Pericardium fibroblast (primary cell): Measurements from ENCODE around the gene REV3L. TPM values are rescaled to one million over a fixed set of nuclear protein-coding genes. Genes with fewer than 3 reads are reported as not detected.

ENCODE experiments used
- total RNA-seq: library from RNA; depleted of rRNA; stranded (reverse); fragments of >200 nt; gene quantifications from 2 replicates; pipeline ENCODE4 v1.2.3, GENCODE V29; 2015

The REV3L gene, protein sequence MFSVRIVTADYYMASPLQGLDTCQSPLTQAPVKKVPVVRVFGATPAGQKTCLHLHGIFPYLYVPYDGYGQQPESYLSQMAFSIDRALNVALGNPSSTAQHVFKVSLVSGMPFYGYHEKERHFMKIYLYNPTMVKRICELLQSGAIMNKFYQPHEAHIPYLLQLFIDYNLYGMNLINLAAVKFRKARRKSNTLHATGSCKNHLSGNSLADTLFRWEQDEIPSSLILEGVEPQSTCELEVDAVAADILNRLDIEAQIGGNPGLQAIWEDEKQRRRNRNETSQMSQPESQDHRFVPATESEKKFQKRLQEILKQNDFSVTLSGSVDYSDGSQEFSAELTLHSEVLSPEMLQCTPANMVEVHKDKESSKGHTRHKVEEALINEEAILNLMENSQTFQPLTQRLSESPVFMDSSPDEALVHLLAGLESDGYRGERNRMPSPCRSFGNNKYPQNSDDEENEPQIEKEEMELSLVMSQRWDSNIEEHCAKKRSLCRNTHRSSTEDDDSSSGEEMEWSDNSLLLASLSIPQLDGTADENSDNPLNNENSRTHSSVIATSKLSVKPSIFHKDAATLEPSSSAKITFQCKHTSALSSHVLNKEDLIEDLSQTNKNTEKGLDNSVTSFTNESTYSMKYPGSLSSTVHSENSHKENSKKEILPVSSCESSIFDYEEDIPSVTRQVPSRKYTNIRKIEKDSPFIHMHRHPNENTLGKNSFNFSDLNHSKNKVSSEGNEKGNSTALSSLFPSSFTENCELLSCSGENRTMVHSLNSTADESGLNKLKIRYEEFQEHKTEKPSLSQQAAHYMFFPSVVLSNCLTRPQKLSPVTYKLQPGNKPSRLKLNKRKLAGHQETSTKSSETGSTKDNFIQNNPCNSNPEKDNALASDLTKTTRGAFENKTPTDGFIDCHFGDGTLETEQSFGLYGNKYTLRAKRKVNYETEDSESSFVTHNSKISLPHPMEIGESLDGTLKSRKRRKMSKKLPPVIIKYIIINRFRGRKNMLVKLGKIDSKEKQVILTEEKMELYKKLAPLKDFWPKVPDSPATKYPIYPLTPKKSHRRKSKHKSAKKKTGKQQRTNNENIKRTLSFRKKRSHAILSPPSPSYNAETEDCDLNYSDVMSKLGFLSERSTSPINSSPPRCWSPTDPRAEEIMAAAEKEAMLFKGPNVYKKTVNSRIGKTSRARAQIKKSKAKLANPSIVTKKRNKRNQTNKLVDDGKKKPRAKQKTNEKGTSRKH (N-terminal part only)
- total RNA-seq, result 12.4 and 38.4 TPM in 2 replicates

GRCh38 chr6:111482959-111483735 is at the start of gene REV3L:
Gene REV3L (minus strand): TSS chr6:111483218. CDS start chr6:111482888, 330 bp downstream.

Other genes with a start within 250 kb of the REV3L start
- 14.0 and 20.9 TPM in 2 replicates for gene TRAF3IP2, start 122.7 kb upstream of the REV3L start, total RNA-seq